GM19452 (cell line): Measurements from ENCODE around the gene PIK3CA.
"Not testable (repeated sequence)": the region's sequence is repeated elsewhere in the genome, so short reads cannot be mapped to it uniquely, and the experiment has no call there.

Source experiments
- ATAC-seq: cut with Tn5 transposase; IDR thresholded peaks from one replicate; pipeline ENCODE4 v1.9.1; 2021; ENCODE audit not compliant: unreplicated experiment

PIK3CA gene

DNA sequence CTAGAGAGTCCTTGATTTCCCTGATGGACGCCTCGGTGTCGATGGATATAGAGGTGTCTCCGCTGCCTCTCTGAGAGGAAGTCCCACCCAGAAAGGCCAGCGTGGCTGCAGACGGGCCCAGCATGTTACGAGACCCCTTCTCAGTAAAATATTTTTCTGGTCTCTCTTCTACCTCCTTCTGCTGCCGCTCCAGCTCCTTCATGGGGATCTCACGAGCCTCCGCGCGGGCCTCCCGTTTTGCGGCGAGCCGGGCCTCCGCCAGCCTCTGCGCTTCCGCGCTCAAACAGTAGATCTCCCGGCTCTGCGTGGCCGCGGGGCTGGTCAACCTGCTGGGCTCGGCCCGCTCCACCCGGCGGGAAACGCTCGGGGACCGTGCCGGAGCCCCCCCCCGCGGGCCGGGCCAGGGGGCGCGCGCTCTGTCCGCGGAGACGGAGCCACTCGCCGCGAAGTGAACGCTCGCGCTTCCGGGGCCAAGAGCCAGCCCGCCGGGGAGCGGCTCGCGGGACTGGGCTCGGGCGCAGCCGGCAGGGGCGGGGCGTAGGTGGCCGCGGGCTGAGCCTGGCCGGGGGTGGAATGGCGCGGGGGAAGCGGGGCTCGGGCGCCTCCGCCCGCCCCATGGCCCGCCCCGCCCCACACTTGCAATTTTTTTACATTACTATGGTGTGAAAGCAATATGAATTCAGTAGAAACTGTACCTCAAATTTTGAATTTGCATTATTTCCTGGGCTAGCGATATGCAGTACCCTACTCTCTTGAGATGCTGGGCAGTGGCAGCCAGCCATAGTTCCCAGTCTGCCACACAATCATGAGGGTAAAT is 113.0 kb downstream of the PIK3CA start:
- peak; percentile 91 for ATAC-seq

- ATAC-seq: no peak
Measured at GRCh38 chr3:179263134-179263533, 115.0 kb downstream of the PIK3CA start.

GRCh38 chr3:179264449-179264848 is 116.3 kb downstream of the PIK3CA start:
- ATAC-seq: no peak

DNA sequence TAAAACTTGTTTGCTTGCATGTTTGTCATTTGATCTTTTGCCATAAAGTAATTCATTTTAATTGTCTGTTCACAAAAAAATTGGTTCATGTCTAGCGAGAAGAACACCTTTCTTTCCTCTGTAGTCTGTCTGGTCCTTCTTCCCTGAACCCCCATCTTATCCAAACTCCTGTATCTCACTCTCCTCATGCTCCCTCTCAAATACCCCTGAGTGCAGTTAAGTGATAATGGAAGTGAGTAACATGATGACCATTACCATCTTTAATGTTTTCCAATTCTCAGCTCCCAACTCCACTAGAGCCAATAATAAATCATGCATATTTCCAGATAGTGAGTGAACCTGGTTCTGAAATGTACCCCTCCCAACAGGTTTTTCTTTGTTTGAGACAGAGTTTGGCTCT is 116.9 kb downstream of the PIK3CA start:
- ATAC-seq: no peak

- ATAC-seq: peak; percentile 47
Measured at GRCh38 chr3:179265875-179266274, 117.7 kb downstream of the PIK3CA start.

GRCh38 chr3:179266701-179267211 is 118.6 kb downstream of the PIK3CA start:
- no peak for ATAC-seq

DNA sequence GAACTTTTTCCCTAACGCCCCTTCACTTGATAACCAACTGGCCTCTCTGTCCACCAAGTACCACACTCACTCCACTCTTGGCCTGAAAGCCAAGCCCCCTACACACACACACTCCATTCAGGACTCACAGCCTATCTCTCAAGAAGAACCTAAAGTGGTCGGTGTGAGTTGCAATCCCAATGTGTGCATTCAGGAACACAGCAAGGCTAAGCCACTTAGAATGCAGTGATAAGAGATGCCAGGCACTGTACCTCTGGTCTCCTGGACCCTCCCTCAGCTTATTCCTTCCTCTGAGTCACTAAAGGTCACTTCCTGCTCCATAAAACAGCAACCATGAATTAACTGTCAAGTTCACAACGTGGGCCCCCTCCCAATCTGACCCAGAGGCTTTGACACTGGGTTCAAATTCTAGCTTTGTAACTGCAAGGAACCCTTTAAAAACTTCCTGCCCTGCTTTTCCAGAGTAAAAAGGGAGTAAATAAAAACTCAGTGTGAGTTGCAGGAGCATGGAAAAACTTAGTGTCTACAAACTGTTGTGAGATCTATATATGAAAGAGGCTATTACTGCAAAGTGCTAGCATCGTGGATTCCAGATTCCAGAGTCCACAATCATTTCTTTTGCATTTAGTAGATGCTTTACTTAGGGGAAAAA is 120.4 kb downstream of the PIK3CA start:
- no peak for ATAC-seq

- no peak for ATAC-seq
Measured at GRCh38 chr3:179269152-179269707, 121.1 kb downstream of the PIK3CA start.

GRCh38 chr3:179272385-179272784 is 124.2 kb downstream of the PIK3CA start:
- no peak for ATAC-seq

- ATAC-seq: not testable (repeated sequence)
Measured at GRCh38 chr3:179274434-179274833, 126.3 kb downstream of the PIK3CA start.

DNA sequence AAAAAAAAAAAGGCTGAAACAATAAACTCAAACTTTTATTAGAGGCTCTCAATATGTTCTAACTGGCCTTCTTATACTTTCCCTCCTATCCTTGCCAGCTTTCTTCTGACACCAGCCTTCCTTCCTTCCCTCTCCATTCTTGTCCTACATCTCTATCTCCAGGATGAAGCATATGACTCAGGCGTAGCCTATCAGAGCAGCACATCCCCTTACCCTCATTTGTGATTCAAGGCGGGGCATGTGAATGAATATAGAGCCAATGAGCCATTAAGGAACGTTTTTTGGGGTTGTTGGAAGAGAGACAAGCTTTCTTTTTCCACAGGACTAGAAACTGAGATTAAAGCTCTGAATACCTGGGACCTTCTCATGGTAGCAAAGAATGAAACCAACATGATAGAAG is 127.8 kb downstream of the PIK3CA start:
- ATAC-seq: no peak

- ATAC-seq: no peak
Measured at GRCh38 chr3:179276743-179277142, 128.6 kb downstream of the PIK3CA start.

DNA sequence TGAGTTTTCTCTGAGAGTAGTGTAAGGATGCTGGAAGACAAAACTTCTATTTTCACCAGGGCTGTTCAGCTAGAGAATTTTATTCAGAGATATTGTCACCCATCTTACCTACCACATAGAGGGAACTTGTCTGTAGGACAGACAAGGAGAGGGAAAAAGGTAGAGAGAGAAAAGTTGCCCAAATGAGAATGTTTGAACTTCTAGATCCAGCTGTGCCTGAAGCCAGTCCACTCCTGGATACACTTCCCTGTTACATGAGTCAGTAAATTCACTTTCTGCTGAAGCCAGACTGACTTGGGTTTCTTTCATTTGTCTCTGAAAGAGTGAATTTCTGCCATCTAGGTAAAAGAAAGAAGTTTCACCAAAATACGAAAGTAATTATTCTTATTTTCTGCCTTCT is 130.0 kb downstream of the PIK3CA start:
- no peak for ATAC-seq

DNA sequence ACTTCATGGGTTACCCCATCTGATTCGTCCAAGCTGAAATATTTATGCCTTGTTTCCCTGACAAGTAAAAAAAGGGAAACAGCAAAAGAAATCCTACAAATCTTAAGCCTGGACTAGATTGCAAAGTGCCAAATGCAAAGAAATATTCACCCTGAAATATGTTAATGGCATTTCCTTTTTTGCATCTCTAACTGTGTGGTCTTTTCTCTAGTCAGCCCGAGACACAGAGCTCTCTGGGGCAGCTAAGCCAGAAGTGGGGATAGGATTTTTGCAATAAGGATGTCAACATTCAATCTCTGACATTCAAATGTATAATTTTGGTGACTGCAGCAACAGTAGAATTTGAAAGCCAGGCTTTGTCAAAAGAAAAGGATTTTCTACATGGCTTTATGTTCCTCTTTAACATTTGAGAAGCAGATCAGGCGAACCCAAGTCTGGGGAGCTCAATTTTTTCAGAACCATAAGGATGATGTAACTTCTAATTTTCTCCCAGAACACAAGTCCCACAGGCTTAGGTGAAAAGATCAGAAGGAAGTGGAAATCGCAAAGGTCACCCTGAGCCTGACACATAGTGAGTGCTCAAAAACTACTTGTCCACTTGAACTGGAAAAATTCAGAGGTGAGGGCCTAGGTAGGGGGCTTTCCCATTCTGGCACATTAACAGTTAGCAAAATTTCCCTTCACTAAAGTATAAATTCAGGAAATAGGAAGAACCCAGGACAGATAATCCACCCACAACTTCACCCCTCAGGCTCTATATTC is 131.0 kb downstream of the PIK3CA start:
- ATAC-seq: no peak

GRCh38 chr3:179279837-179280236 is 131.7 kb downstream of the PIK3CA start:
- no peak for ATAC-seq

GRCh38 chr3:179281825-179282224 is 133.7 kb downstream of the PIK3CA start:
- ATAC-seq: no peak

DNA sequence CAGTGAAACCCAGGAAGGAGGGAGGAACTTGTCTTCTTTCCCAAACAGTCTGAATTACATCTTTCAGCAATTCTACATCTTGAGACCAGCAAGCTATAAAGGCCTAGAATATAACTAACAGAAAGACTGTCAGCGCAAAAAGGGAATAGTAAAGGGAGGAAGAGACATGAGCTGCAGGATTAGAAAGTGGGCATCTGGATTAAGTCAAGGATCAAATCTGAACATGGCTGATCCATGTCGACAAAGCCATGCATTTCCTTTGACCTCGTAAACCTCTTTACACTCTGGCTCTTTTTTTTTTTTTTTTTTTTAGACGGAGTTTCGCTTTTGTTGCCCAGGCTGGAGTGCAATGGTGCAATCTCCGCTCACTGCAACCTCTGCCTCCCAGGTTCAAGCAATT is 138.2 kb downstream of the PIK3CA start:
- ATAC-seq: no peak

DNA sequence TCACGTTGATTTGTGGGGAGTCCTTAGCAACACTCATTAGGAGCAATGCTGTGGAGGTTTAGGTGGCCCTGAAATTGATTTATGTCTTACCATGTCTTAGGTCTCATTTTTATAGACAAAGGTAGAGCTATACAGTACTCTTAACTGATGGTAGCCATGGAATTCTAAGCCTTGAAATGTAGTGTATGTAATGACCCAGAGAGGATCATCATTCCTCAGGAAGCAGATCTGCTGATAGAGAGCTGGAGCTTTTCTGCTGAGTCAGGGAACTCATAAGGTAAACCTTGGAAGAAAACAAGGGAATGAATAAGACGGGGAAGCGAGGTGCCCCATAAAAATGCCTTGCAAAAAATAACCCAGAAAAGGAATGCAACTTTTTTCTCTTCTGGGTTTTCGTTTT is 140.7 kb downstream of the PIK3CA start:
- no peak for ATAC-seq

GRCh38 chr3:179289295-179289694 is 141.1 kb downstream of the PIK3CA start:
- no peak for ATAC-seq
